GM23248 (cell line): ENCODE measurements around the gene NRP1. TPM values are rescaled to one million over a fixed set of nuclear protein-coding genes. Genes with fewer than 3 reads are reported as not detected.

Experiments used
- DNase-seq: peaks from one replicate; pipeline ENCODE4 v3.0.0-alpha.2; 2015
- H2AFZ ChIP-seq: fragments of 200-600 bp; sonication (generic); 2 replicates; pipeline ENCODE4 v1.6.1; 2016; ENCODE audit warnings: antibody characterized with exemption
- H3F3A ChIP-seq: fragments of 200-600 bp; sonication (generic); 2 replicates; pipeline ENCODE4 v1.6.1; 2016; ENCODE audit warnings: mild to moderate bottlenecking, antibody characterized with exemption, mixed run types; ENCODE audit not compliant: insufficient read depth
- H3K27ac ChIP-seq: fragments of 200-600 bp; sonication (generic); 2 replicates; pipeline ENCODE4 v1.5.1; 2016; ENCODE audit warnings: mild to moderate bottlenecking
- H3K27me3 ChIP-seq: fragments of 200-600 bp; sonication (generic); replicated peaks from 2 replicates; pipeline ENCODE4 v1.6.1; 2016; ENCODE audit warnings: mild to moderate bottlenecking; ENCODE audit not compliant: insufficient read depth
- H3K36me3 ChIP-seq: fragments of 200-600 bp; sonication (generic); 2 replicates; pipeline ENCODE4 v1.6.1; 2016; ENCODE audit warnings: low read depth, mild to moderate bottlenecking
- H3K4me1 ChIP-seq: fragments of 200-600 bp; sonication (generic); 2 replicates; pipeline ENCODE4 v1.6.1; 2016; ENCODE audit warnings: mild to moderate bottlenecking; ENCODE audit not compliant: insufficient read depth
- H3K4me2 ChIP-seq: fragments of 200-600 bp; sonication (generic); one replicate; pipeline ENCODE4 v1.6.1; 2016; ENCODE audit warnings: mild to moderate bottlenecking; ENCODE audit not compliant: unreplicated experiment
- H3K4me3 ChIP-seq: fragments of 200-600 bp; sonication (generic); 2 replicates; pipeline ENCODE4 v1.5.1; 2016; ENCODE audit warnings: mild to moderate bottlenecking
- H3K79me2 ChIP-seq: fragments of 200-600 bp; sonication (generic); 2 replicates; pipeline ENCODE4 v1.6.1; 2016; ENCODE audit warnings: mild to moderate bottlenecking; ENCODE audit not compliant: insufficient read depth
- H3K9ac ChIP-seq: fragments of 200-600 bp; sonication (generic); 2 replicates; pipeline ENCODE4 v1.6.1; 2016; ENCODE audit warnings: mild to moderate bottlenecking
- H3K9me2 ChIP-seq: fragments of 200-600 bp; sonication (generic); 2 replicates; pipeline ENCODE4 v1.6.1; 2016; ENCODE audit warnings: mixed run types, mild to moderate bottlenecking, moderate library complexity; ENCODE audit not compliant: insufficient read depth
- H3K9me3 ChIP-seq: fragments of 200-600 bp; sonication (generic); one replicate; pipeline ENCODE4 v1.6.1; 2017; ENCODE audit warnings: low read depth
- H4K20me1 ChIP-seq: fragments of 200-600 bp; sonication (generic); 2 replicates; pipeline ENCODE4 v1.6.0; 2016; ENCODE audit not compliant: insufficient read depth
- EZH2 ChIP-seq: fragments of 200-600 bp; sonication (generic); IDR thresholded peaks from 2 replicates; pipeline ENCODE4 v1.6.1; 2018; ENCODE audit warnings: antibody characterized with exemption, mild to moderate bottlenecking; ENCODE audit not compliant: insufficient read depth, poor library complexity, severe bottlenecking
- EZH2phosphoT487 ChIP-seq: fragments of 200-600 bp; sonication (generic); IDR thresholded peaks from 2 replicates; pipeline ENCODE4 v1.6.1; 2018; ENCODE audit warnings: antibody characterized with exemption, moderate library complexity, mild to moderate bottlenecking, low read depth; ENCODE audit not compliant: insufficient read depth
- WGBS, 2 experiments: methylation state at CpG; one replicate each; pipeline ENCODE4 v1.1.6; 2015 to 2017; ENCODE audit warnings: low lambda C conversion rate in 2 of 2, low coverage in 1 of 2; ENCODE audit errors: missing lambda C conversion rate in 2 of 2; 5-methylcytosine and 5-hydroxymethylcytosine counted together
- in situ Hi-C: fragments of 300-500 bp; cut with MboI; formaldehyde crosslinking; loops from 2 replicates; pipeline ENCODE4 v1.15.0; 2020
- polyA plus RNA-seq: library from polyadenylated mRNA; unstranded; fragments of >200 nt; fragmentation: Nextera tagmentation; extraction: Ambion mirVana; gene quantifications from 2 replicates; pipeline ENCODE4 v1.2.1, GENCODE V29; 2016
- total RNA-seq: library from RNA; depleted of rRNA; stranded (reverse); fragments of >200 nt; shearing (Covaris generic); gene quantifications from 2 replicates; pipeline ENCODE4 v1.2.3, GENCODE V29; 2014

The NRP1 gene
- total and polyA plus RNA-seq, 2 experiments from 2014 or later: 152 to 175 TPM

DNA sequence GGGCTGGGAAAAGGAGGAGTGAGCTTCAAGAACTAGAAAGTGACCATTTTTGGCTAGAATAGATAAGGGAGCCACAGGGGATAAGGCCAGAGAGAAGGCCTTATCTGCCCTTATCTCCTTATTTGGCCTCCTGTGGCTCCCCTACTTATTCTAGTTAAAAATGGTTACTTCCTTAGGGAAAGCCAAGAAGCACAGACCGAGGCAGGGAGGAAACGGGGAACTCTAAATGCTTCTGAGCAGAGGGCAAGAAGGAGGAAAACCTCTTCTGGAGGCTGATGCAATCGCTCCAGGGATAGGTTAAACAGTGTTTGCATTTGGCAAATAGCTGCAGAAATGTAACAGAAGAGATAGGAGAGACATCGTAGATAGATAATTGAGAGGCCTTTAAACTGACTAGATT is 18.6 kb downstream of the NRP1 start:
- in situ Hi-C loops: no loop called here
- Histone ChIP-seq H3K9me2 (no peaks in the 10 kb centered on the region), H3K27me3 (no peaks in the 10 kb centered on the region), H3K9ac (no peak overlapping the region), H2AFZ (no peak overlapping the region), H3K4me3 (no peak overlapping the region), H3K9me3 (no peaks in the 10 kb centered on the region), H3K4me1 (no peaks in the 10 kb centered on the region), H3K4me2 (no peak overlapping the region), H3K79me2 (peaks cover 100% of the 10 kb centered on the region), H3K36me3 (peaks cover 36% of the 10 kb centered on the region), H3F3A (peaks cover 44% of the 10 kb centered on the region), H3K27ac (no peak overlapping the region), H4K20me1 (no peaks in the 10 kb centered on the region)
- TF ChIP-seq EZH2phosphoT487 (no peak), EZH2 (no peak)
- WGBS, 2 experiments: 97 to 99% methylated on average over 4 of the region's 4 CpGs
- no peak for DNase-seq

DNA sequence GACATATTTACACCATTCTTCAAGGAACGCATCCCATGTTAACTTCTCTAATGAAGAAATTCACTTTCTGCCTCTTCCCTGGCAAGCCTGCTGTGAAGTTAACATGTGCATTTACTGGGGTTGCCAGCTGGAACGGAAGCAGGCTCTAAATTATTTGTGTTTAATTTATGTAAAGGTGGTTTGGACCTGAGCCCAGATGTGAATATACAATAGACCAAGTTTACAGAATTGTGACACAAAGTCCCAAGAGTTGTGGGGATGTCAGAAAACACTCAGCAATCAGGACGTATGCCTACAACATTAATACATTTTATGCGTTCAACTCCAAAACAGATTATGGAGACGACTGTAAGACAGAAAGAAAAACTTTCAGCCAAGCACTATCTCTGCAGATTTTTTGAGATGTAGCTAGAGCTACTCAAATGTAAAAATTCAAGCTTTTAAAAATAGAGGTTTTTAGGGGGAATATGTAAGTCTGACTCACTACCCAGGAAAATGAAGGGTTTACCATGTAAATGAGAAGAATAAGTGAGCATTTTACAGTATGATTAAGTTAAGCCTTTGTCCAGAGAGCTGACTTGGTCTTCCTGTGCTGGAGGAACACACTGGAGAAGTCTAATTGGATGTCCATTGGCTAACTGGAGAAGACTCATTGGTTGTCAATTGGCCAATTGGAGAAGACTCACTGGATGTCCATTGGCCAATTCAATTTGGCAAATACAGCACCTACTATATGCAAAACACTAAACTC is 19.5 kb downstream of the NRP1 start:
- Histone ChIP-seq H3K79me2 (peaks cover 100% of the 10 kb centered on the region), H3K27me3 (no peaks in the 10 kb centered on the region), H3K9ac (no peak overlapping the region), H3K9me2 (no peaks in the 10 kb centered on the region), H4K20me1 (no peaks in the 10 kb centered on the region), H3K9me3 (no peaks in the 10 kb centered on the region), H3F3A (peaks cover 41% of the 10 kb centered on the region), H3K4me3 (no peak overlapping the region), H2AFZ (no peak overlapping the region), H3K36me3 (peaks cover 37% of the 10 kb centered on the region), H3K27ac (no peak overlapping the region), H3K4me1 (no peaks in the 10 kb centered on the region), H3K4me2 (no peak overlapping the region)
- WGBS, 2 experiments: 89% methylated on average over 5 of the region's 5 CpGs
- in situ Hi-C loops: no loop called here
- TF ChIP-seq EZH2phosphoT487 (no peak), EZH2 (no peak)
- DNase-seq: no peak

DNA sequence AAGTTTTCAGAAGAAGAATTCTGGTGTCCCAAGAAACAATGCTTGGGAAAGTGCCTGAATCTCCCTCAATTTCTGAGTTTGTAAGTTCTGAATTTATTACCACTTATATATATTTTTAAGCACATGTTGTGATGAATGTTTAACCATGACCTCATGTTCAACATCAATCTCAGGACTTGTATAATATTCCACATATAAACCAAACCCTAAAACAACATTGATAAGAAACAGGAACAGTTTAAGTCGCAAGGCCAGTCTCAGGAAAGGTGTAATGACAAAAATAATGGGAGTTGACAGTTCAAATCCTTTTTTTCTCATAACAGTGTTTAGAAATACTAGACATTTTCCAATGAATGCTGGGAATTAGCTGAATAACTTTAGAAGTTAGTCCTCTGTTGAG is 22.8 kb downstream of the NRP1 start:
- in situ Hi-C loops: no loop called here
- Histone ChIP-seq H3K27ac (no peak overlapping the region), H3F3A (peaks cover 32% of the 10 kb centered on the region), H3K9me3 (no peaks in the 10 kb centered on the region), H3K4me3 (no peak overlapping the region), H3K79me2 (peaks cover 100% of the 10 kb centered on the region), H3K36me3 (peaks cover 31% of the 10 kb centered on the region), H3K9me2 (no peaks in the 10 kb centered on the region), H4K20me1 (no peaks in the 10 kb centered on the region), H2AFZ (no peak overlapping the region), H3K4me1 (peaks cover 7% of the 10 kb centered on the region), H3K9ac (no peak overlapping the region), H3K27me3 (no peaks in the 10 kb centered on the region), H3K4me2 (no peak overlapping the region)
- TF ChIP-seq EZH2phosphoT487 (no peak), EZH2 (no peak)
- no peak for DNase-seq
- WGBS, 2 experiments: 97 to 98% methylated on average over 1 of the region's 1 CpG

DNA sequence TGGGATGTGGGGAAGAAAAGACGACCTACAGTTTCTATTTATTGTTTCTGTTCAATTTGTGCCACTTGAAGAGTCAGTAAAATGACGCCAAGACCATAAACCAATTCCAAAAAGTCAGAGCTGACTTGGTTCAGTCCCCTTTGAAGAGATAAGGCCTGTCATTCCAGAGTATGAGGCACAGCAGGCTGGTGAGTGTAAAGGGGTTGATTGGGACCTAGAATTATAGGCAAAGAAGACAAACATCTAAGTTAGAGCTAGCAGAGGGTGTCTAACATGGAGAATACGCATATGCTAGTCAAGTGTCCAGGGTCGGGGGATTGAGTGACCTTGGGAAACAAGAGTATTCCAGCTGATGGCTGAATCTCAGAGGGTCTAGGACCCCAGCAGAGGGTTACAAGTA is 23.6 kb downstream of the NRP1 start:
- Histone ChIP-seq H3F3A (peaks cover 39% of the 10 kb centered on the region), H3K79me2 (peaks cover 100% of the 10 kb centered on the region), H4K20me1 (no peaks in the 10 kb centered on the region), H3K4me1 (peaks cover 15% of the 10 kb centered on the region), H3K27me3 (no peaks in the 10 kb centered on the region), H3K9me2 (no peaks in the 10 kb centered on the region), H3K4me3 (no peak overlapping the region), H3K27ac (no peak overlapping the region), H2AFZ (no peak overlapping the region), H3K9ac (no peak overlapping the region), H3K36me3 (peaks cover 31% of the 10 kb centered on the region), H3K4me2 (no peak overlapping the region), H3K9me3 (no peaks in the 10 kb centered on the region)
- WGBS, 2 experiments: 96% methylated on average over 4 of the region's 4 CpGs
- in situ Hi-C loops: no loop called here
- TF ChIP-seq EZH2phosphoT487: no peak
- no peak for TF ChIP-seq EZH2
- no peak for DNase-seq
